DMS 273 (cell line): ENCODE data around the gene UBR7.

Source experiments
- DNase-seq: peaks from one replicate; lab custom pipeline; 2025; ENCODE audit not compliant: unreplicated experiment; lab: John Stamatoyannopoulos, UW

Gene UBR7

DNA sequence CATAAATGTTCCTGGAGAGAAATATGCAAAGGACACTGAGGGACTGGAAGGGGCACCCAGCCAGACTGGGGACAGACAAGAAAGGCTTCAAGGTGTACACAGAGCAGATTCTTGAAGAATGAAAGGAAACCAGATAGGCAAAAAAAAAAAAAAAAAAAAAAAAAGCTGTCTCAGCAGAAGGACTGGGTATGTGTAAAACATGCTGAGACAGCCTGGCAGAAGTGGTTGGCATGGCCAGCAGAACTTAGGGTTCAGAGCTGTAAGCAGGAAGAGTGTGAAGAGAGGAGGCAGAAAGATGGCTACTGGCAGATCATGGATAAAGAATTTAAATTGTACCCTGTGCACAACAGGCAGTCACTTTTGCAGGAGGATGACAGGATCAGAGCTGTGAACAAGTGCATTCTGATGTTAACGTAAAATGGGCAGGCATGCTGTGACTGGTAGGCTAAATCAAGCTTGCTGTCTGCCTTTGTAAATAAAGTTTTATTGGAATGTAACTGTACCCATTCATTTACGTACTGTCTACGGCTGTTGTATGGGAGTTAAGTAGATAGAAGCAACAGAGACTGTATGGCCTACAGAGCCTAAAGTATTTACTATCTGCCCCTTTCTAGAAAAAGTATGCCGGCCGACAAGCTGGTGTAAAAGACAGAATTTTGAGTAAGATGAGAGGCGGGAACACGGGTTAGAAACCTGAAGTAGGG lies 42.2 kb downstream of the UBR7 start:
- no peak for DNase-seq

DNA sequence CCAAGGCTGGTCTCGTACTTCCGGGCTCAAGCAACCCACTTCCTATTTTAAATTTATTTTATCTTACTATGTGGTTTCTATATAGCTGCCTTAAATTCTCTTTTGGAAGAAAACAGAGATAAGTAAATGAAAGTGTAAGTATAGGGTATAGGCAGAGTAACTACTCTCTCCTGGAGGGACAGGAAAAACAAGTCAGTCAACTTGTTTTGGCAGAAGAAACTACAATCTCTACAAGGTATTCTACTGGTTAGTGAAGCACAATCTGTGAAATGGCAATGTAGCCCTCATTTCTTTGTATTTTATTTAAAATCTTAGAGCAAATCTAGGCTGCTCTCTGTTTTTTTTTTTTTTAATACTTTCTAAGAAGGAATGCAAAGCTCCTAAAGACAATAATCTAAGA lies 55.4 kb downstream of the UBR7 start:
- no peak for DNase-seq

DNA sequence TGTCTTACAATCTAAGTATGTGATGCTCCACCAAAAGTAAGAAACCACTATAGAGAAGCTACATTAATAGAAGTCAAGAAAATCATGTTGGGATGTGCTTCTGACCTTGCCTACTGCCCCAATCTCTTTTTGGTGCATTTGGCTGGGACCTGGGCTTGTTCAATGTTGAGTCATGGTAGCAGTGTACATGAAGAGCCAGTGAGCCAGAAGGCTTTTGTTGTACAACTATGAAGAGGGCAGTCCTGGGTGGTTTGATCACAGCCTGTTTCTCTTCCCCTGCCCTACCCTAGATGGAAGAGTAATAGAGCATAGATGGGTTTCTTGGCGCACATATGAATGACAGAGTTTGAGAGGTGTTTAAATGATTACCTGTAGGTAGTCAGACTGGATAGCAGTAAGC lies 56.4 kb downstream of the UBR7 start:
- no peak for DNase-seq

DNA sequence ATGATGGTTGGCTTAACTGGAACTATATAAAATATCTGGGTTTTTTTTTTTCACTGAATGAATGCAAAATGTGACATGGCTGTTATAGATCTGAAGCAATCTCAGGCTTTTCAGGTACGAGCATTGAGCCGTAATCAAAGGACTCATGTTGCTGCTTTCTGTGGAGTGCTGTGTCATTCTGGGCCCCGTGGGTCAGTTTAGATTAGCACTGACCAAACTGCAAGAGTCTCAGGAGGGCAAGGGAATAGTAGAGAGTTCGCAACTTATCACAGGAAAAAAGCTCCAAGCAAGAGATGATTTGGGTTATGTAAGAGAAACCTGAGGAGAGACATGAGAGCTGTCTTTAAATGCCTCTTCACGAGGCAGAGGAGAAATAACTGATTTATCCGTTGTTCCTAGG lies 59.1 kb downstream of the UBR7 start:
- no peak for DNase-seq

DNA sequence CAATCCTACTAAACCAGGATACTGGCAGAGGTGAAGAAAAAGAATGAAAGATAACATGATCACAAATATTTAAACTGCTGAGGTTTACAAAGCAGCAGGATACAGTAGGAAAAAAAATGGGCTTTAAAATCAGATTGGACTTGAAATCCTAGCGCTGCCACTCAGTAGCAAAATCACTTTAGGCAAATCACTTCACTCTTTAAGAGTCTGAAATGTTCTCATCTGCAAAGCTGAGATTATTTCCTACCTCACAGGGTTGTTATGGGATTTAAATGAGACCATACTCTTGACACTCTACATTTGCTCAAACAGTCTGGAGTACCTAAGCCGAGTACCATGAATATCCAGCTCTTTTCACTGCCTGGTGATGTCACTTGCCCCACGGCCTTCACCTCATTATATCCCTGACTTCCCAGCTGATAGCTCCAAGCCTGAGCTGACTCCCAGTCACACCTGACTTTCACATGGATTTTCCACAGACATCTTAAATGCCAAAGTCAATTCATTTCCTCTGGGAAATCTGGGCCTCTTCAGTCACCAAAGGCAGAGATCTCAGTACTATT lies 60.2 kb downstream of the UBR7 start:
- no peak for DNase-seq

DNA sequence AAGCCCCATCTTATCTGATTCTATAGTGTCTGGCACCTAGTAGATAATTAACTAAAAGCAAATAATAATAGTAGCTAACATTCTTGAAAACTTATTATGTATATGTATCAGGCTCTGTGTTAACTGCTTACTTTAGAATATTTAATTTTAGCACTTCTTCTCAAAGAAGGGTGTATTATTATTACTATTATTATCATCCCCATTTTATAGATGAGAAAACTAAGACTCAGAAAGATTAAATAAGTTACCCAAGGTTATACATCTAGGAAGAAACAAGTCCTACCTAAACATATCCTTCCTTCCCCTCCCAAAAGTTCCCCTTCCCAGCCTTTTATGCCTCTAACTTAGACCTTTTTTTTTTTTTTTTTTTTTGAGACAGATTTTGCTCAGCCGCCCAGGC lies 61.4 kb downstream of the UBR7 start:
- DNase-seq, result no peak

DNA sequence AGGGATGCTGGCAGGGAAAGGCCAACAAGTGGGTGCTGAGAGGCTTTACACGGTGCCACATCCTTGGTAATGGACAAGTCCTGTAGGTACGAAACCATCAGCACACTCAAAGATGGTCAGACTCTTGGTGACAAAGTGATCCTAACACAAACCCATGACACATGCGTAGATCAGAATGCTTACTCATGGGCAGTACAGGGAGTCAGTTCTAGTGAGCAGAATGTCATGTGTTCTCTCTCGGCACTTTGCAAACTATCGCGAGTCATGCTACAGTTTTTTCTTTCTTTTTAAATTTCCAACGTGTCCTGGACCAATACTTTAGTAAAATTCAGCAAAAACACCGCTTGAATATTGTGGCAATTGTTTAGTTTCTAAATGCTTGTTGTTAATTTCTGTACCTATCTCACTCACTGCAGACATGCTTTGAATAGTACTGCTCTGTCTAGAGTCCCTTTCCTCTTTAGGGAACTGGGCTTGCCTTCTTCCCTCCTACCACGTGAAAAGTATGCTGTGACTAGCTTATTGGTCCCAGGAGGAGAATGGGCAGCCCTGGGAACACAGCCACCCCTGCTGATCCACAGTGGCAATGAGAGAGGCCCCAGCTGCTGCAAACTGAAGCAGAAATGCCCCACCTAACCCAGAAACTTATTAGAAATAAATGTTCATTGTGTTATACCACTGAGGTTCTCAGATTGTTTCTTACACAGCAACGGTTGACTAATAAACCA lies 62.4 kb downstream of the UBR7 start:
- no peak for DNase-seq

DNA sequence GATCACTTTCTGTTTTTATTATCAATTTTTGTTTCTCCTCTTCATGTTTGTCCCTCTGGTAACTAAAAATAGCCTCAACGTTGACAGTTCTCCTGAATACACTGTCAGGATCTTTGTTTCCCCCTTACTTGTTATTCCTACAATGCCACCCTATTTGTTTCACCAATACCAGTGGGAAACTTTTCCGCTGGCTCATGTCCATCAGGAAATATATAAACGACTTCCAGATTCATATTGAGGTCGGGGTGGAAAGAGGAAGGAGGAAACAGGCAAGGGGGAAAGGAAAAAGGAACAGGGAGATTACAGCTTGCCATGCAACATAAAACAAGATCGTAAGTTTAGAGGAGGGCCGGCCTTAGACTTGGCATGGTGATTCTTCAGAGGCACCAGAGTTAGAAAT lies 64.1 kb downstream of the UBR7 start:
- DNase-seq, result no peak

DNA sequence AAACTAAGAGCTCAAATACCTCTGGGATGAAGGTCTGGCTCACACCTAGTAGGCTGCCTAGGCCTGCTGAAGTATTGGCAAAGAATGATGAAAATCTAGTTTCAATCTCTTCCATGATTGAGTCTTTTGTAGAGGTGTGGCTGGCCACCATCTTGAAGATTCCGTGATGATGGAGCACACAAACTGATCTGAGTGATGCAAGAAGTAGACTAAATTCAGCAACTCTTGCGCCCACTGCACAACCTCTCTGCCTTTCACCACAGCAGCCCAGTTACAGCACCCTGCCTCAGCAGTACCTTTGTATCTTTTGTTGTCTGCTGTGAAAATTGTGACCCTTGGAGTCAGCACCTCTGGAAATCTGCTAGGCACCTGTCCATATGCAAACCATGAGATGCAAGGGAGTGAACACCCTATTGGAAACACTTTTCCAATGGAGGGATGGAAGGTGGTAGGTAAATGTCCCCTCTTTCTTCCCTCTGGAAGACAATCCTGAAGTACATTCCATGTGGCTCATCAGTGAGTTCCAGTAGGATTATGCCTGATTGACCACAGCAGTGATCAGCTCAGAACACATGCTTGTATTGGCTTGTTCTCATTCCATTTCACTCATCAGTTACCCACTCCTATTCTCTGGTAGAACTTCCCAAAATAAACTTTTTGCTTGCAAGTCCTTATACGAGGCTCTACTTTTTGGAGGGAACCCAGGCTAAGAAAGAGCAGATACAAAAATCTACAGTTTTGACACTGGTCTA lies 67.2 kb downstream of the UBR7 start:
- no peak for DNase-seq

DNA sequence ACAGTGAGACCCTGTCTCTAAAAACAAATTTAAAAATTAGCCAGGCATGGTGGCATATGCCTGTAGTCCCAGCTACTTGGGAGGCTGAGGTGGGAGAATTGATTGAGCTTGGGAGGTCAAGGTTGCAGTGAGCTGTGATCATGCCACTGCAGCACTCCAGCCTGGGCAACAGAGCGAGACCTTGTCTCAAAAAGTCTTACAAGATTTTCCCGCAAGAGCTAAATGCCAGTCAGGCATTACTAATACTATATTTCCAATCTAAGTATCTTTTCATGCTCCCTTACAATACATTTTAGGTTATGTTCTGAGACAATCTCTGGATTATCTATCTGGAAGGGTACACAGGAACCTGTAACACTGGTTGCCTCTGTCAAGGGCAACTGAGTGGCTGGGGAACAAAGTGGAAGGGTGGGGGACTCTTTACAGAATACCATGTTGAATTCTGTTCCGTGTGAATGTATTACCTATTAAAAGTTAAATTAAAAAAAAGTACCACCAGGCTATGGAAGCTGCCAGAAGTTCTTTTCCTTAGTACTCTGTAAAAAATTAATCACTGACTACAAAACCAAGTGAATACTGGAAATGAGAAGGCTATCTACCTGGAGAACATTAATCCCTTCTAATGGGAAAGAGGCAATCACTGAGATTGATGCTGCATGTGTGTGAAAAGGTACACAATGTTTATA lies 69.1 kb downstream of the UBR7 start:
- no peak for DNase-seq
